HepG2 (cell line): Measurements from ENCODE around the gene MRS2. TPM values are rescaled to one million over a fixed set of nuclear protein-coding genes. Genes with fewer than 3 reads are reported as not detected.

Source experiments
- AKNA ChIP-seq: sonication (generic); formaldehyde crosslinking; IDR thresholded peaks from 2 replicates; pipeline ENCODE4 v1.4.0; 2020; ENCODE audit warnings: missing genetic modification reagents, borderline replicate concordance
- BRCA1 ChIP-seq: sonication (generic); formaldehyde crosslinking; IDR thresholded peaks from 2 replicates; pipeline ENCODE4 v1.4.0; 2020; ENCODE audit warnings: missing genetic modification reagents
- BRD4 ChIP-seq: sonication (generic); formaldehyde crosslinking; IDR thresholded peaks from 2 replicates; pipeline ENCODE4 v1.4.0; 2020; ENCODE audit warnings: missing genetic modification reagents
- CENPX ChIP-seq: sonication (generic); formaldehyde crosslinking; IDR thresholded peaks from 2 replicates; pipeline ENCODE4 v1.9.0; 2021; ENCODE audit warnings: mild to moderate bottlenecking, missing genetic modification reagents, moderate library complexity
- FOSL1 ChIP-seq: sonication (generic); formaldehyde crosslinking; IDR thresholded peaks from 2 replicates; pipeline ENCODE4 v1.9.0; 2021; ENCODE audit warnings: missing genetic modification reagents, borderline replicate concordance
- HMGXB4 ChIP-seq, 2 experiments: sonication (generic) in 1 of 2; formaldehyde crosslinking in 1 of 2; IDR thresholded peaks; 2 replicates each; pipeline versions ENCODE4 v1.4.0 to v1.6.1; 2018 to 2020; ENCODE audit warnings: missing genetic modification reagents in 2 of 2, borderline replicate concordance in 1 of 2, low read depth in 1 of 2, mild to moderate bottlenecking in 1 of 2, missing biosample characterization in 1 of 2
- IRF2 ChIP-seq: IDR thresholded peaks from 2 replicates; pipeline ENCODE4 v1.6.1; 2018; ENCODE audit warnings: missing genetic modification reagents, missing compliant biosample characterization
- KDM1A ChIP-seq: IDR thresholded peaks from 2 replicates; pipeline ENCODE4 v1.6.1; 2016; ENCODE audit warnings: missing compliant biosample characterization
- KDM3A ChIP-seq: IDR thresholded peaks from 2 replicates; pipeline ENCODE4 v1.6.1; 2018; ENCODE audit warnings: low read depth, missing compliant biosample characterization
- MLXIP ChIP-seq: sonication (generic); formaldehyde crosslinking; IDR thresholded peaks from 2 replicates; pipeline ENCODE4 v1.9.0; 2021; ENCODE audit warnings: missing genetic modification reagents, borderline replicate concordance
- U2AF1 ChIP-seq: fragments of 200-400 bp; formaldehyde crosslinking; optimal IDR thresholded peaks from 2 replicates; pipeline ENCODE3; 2017; ENCODE audit warnings: mild to moderate bottlenecking, low read depth, low read length
- ZBTB14 ChIP-seq: sonication (generic); formaldehyde crosslinking; IDR thresholded peaks from 2 replicates; pipeline ENCODE4 v1.4.0; 2020; ENCODE audit warnings: missing genetic modification reagents
- ZBTB44 ChIP-seq: sonication (generic); formaldehyde crosslinking; IDR thresholded peaks from 2 replicates; pipeline ENCODE4 v1.4.0; 2020; ENCODE audit warnings: missing genetic modification reagents
- ZNF160 ChIP-seq: sonication (generic); formaldehyde crosslinking; IDR thresholded peaks from 2 replicates; pipeline ENCODE4 v1.8.0; 2022; ENCODE audit warnings: mild to moderate bottlenecking, inconsistent platforms, missing genetic modification reagents
- ZNF841 ChIP-seq: sonication (generic); formaldehyde crosslinking; IDR thresholded peaks from 2 replicates; pipeline ENCODE4 v1.8.1; 2023; ENCODE audit warnings: missing genetic modification reagents, borderline replicate concordance
- polyA plus RNA-seq, 8 experiments: library from polyadenylated mRNA; depleted of rRNA in 3 of 8; stranded (reverse) in 7 of 8; unstranded in 1 of 8; fragments of >200 nt; fragmentation: Illumina TruSeq in 4 of 8; extraction: Trizol in 4 of 8; gene quantifications; 2 replicates each; pipeline versions ENCODE4 v1.2.1 to v1.2.3, GENCODE V29; 2011 to 2016; ENCODE audit warnings: low read depth in 4 of 8, missing spikeins in 1 of 8, mixed read lengths in 1 of 8; ENCODE audit not compliant: insufficient read depth in 1 of 8
- total RNA-seq, 5 experiments: library from RNA; depleted of rRNA; stranded (reverse); fragments of >200 nt; fragmentation: Illumina TruSeq; extraction: Trizol; gene quantifications; 2 replicates each; pipeline ENCODE4 v1.2.3, GENCODE V29; 2016; ENCODE audit warnings: low read depth in 1 of 5

Gene MRS2
- total and polyA plus RNA-seq, 2 of the 13 experiments (the other 11 are each of a cell fraction or from before 2014, with no cell fraction given), result 31.1 to 83.8 TPM

GRCh38 chr6:24402697-24403500 lies at the start of gene MRS2 (continued):
- TF ChIP-seq MLXIP (CRISPR knock-in tag) (peak; percentile 85), ZNF841 (no peak), AKNA (peak; percentile 80; the same call in 1 of the 2 replicates), KDM3A (CRISPR knock-in tag) (peak; percentile 74), IRF2 (CRISPR knock-in tag) (no peak; the same call in 1 of the 2 replicates), BRCA1 (CRISPR knock-in tag) (peak; percentile 95; the same call in 1 of the 2 replicates), U2AF1 (peak; percentile 69), CENPX (no peak), ZBTB44 (CRISPR knock-in tag) (no peak), ZNF160 (CRISPR knock-in tag) (peak; percentile 93; the same call in 1 of the 2 replicates), ZBTB14 (CRISPR knock-in tag) (no peak), HMGXB4 (CRISPR knock-in tag; IDR thresholded peaks at IDR 0.05; ENCODE audit: borderline replicate concordance in 1 of 2, low read depth in 1 of 2) (peak; percentile 91 to 99; a peak in 3 of 4 replicates), BRD4 (peak; percentile 99), KDM1A (CRISPR knock-in tag) (no peak), FOSL1 (CRISPR knock-in tag) (no peak)
